CD4-positive, alpha-beta memory T cell (primary cell): ENCODE data around the gene SLC22A15. TPM values are rescaled to one million over a fixed set of nuclear protein-coding genes. Genes with fewer than 3 reads are reported as not detected.

Experiments used
- CTCF ChIA-PET: fragments of 350-600 bp; sonication (Branson Sonifier 250); formaldehyde crosslinking; loops from one replicate; lab custom pipeline; 2021; ENCODE audit warnings: inconsistent platforms; ENCODE audit not compliant: partially characterized antibody; lab: Charles Lee
- POLR2A ChIA-PET: fragments of 350-600 bp; sonication (Branson Sonifier 250); formaldehyde crosslinking; loops from one replicate; lab custom pipeline; 2021; ENCODE audit not compliant: partially characterized antibody; lab: Charles Lee
- DNase-seq, 5 donors: peaks; one replicate each; pipeline versions ENCODE4 v3.0.0 to v3.0.0-alpha.2; 2020 to 2022; ENCODE audit warnings: mixed read lengths in 1 of 5
- H3K27ac ChIP-seq: one replicate; pipeline ENCODE4 v1.7.0; 2013; ENCODE audit warnings: low read depth, low read length
- H3K27me3 ChIP-seq: 2 replicates; pipeline ENCODE4 v1.7.0; 2013; ENCODE audit warnings: mild to moderate bottlenecking, low read length, moderate library complexity; ENCODE audit not compliant: insufficient read depth
- H3K36me3 ChIP-seq: 2 replicates; pipeline ENCODE4 v1.7.0; 2013; ENCODE audit warnings: mild to moderate bottlenecking, low read length, moderate library complexity; ENCODE audit not compliant: insufficient read depth
- H3K4me1 ChIP-seq: 2 replicates; pipeline ENCODE4 v1.7.0; 2013; ENCODE audit warnings: mild to moderate bottlenecking, low read length, moderate library complexity; ENCODE audit not compliant: insufficient read depth
- H3K4me3 ChIP-seq, 2 donors: one replicate each; pipeline ENCODE4 v1.7.0; 2013; ENCODE audit warnings: low read length in 2 of 2, mild to moderate bottlenecking in 1 of 2
- H3K9me3 ChIP-seq, 2 donors: one replicate each; pipeline ENCODE4 v1.7.0; 2013; ENCODE audit warnings: low read length in 2 of 2, control low read depth in 1 of 2; ENCODE audit not compliant: control insufficient read depth in 1 of 2
- H3K27ac Mint-ChIP-seq, 7 donors: one replicate each; pipeline ENCODE4 v1.8.0; 2020 to 2021; ENCODE audit warnings: mixed read lengths in 7 of 7, mild to moderate bottlenecking in 6 of 7, inconsistent platforms in 3 of 7, moderate library complexity in 3 of 7
- H3K27me3 Mint-ChIP-seq, 2 donors: one replicate each; pipeline ENCODE4 v1.8.0; 2020 to 2021; ENCODE audit warnings: mixed read lengths in 2 of 2
- H3K36me3 Mint-ChIP-seq, 2 donors: one replicate each; pipeline ENCODE4 v1.8.0; 2020 to 2021; ENCODE audit warnings: mixed read lengths in 2 of 2, inconsistent platforms in 1 of 2, mild to moderate bottlenecking in 1 of 2
- H3K4me1 Mint-ChIP-seq, 4 donors: one replicate each; pipeline ENCODE4 v1.8.0; 2020 to 2021; ENCODE audit warnings: mixed read lengths in 4 of 4, mild to moderate bottlenecking in 1 of 4
- H3K4me3 Mint-ChIP-seq, 8 donors: one replicate each; pipeline ENCODE4 v1.8.0; 2020 to 2021; ENCODE audit warnings: mixed read lengths in 8 of 8, mild to moderate bottlenecking in 7 of 8, moderate library complexity in 6 of 8, inconsistent platforms in 3 of 8
- H3K9me3 Mint-ChIP-seq, 8 donors: one replicate each; pipeline ENCODE4 v1.8.0; 2020 to 2021; ENCODE audit warnings: mixed read lengths in 8 of 8, mild to moderate bottlenecking in 5 of 8, inconsistent platforms in 3 of 8, moderate library complexity in 1 of 8
- intact Hi-C: fragments of 100-400 bp; cut with micrococcal nuclease; formaldehyde crosslinking; loops from one replicate; pipeline ENCODE4 v1.15.1; 2023
- polyA plus RNA-seq, 2 donors: library from polyadenylated mRNA; unstranded; fragments of 300-500 nt; fragmentation: Illumina TruSeq; gene quantifications; one replicate each; pipeline ENCODE4 v1.2.3, GENCODE V29; 2021
- total RNA-seq, 2 experiments: library from RNA; stranded (reverse); gene quantifications; one replicate each; pipeline ENCODE4 v1.2.3, GENCODE V29; 2021

SLC22A15 gene
- total and polyA plus RNA-seq, 4 experiments from 2014 or later: 1.2 TPM; not detected in 2

GRCh38 chr1:115980156-115980555 is 3.8 kb downstream of the SLC22A15 start:
- ChIA-PET CTCF (no interaction called here), POLR2A (no interaction called here)
- peaks cover 9 to 13% of the 10 kb centered on the region in 2 donors for H3K27me3 Mint-ChIP-seq
- Histone ChIP-seq H3K4me3 (no peak overlapping the region), H3K9me3 (no peaks in the 10 kb centered on the region), H3K4me1 (peaks cover 4% of the 10 kb centered on the region), H3K27ac (no peak overlapping the region), H3K36me3 (no peaks in the 10 kb centered on the region), H3K27me3 (peaks cover 6% of the 10 kb centered on the region)
- H3K36me3 Mint-ChIP-seq: peaks cover 0 to 4% of the 10 kb centered on the region in 2 donors
- H3K4me3 Mint-ChIP-seq: no peak overlapping the region
- peaks cover 0 to 18% (median 12%) of the 10 kb centered on the region in 4 donors for H3K4me1 Mint-ChIP-seq
- DNase-seq: no peak
- H3K27ac Mint-ChIP-seq: no peak overlapping the region
- H3K9me3 Mint-ChIP-seq: peaks cover 0 to 2% (median 0%) of the 10 kb centered on the region in 8 donors
- intact Hi-C loops: no loop called here

GRCh38 chr1:115980998-115981993 is 5.0 kb downstream of the SLC22A15 start:
- Histone ChIP-seq H3K27me3 (no peaks in the 10 kb centered on the region), H3K9me3 (no peaks in the 10 kb centered on the region), H3K4me3 (no peak overlapping the region), H3K27ac (no peak overlapping the region), H3K4me1 (peaks cover 4% of the 10 kb centered on the region), H3K36me3 (no peaks in the 10 kb centered on the region)
- DNase-seq: peak in 3 of 5 donors; percentile 20 to 36 (median 24)
- Mint-ChIP-seq H3K27me3 (peaks cover 9% of the 10 kb centered on the region in 2 donors), H3K36me3 (no peaks in the 10 kb centered on the region), H3K4me1 (peaks cover 0 to 9% (median 7%) of the 10 kb centered on the region in 4 donors), H3K27ac (no peak overlapping the region), H3K4me3 (no peak overlapping the region), H3K9me3 (no peaks in the 10 kb centered on the region)
- CTCF ChIA-PET: interaction anchor here (0.6 to 2.0 kb wide), 17 partner anchors 9 to 842 kb away, joined by 3 to 29 read pairs (median 4); no protein-coding TSS in a partner anchor
- POLR2A ChIA-PET: no interaction called here
- intact Hi-C loops: no loop called here

DNA sequence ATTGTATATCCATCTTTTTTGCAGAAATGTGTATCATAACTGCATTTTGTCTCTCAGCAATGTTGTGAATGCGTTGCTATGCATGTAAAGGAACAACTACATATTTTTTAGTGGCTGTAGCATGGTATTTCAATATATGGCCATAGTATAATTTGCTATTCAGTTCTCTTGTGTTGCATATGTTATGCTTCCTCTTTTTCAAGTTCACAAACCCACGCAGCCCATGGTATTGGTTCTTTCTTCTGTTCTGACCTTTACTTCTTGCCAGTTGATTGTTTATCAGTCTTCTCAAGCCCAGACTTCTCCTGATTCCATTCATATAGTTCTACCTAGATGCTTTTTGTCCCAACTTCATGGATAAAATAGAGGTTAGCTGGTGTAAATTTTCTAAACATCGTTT is 6.1 kb downstream of the SLC22A15 start:
- ChIA-PET CTCF (interaction anchor here (1.0 to 2.0 kb wide), 5 partner anchors 9 to 177 kb away, joined by 3 to 29 read pairs (median 4); no protein-coding TSS in a partner anchor), POLR2A (no interaction called here)
- no peaks in the 10 kb centered on the region for H3K9me3 Mint-ChIP-seq

DNA sequence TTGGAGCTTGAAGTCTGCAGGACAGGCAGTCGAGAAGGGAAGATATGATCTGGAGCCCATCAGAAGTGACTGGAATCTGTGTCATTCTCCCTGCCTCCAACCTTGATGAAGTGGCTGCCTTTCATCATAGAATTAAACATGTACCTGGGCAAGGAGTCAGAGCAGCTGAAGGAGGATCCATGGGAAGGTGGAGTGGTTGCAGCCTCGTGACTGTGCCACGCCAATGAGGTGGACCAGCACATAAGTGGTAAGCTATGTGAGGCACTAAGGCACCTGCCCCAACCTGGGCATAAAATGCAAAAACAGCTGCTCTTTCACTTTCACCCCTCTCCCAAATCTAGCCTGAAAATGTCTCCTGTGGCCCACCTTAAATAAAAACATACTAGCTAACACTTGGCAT is 7.3 kb downstream of the SLC22A15 start:
- Mint-ChIP-seq H3K4me1 (no peaks in the 10 kb centered on the region), H3K27ac (no peak overlapping the region), H3K4me3 (no peak overlapping the region), H3K27me3 (peaks cover 0 to 2% of the 10 kb centered on the region in 2 donors), H3K9me3 (no peaks in the 10 kb centered on the region), H3K36me3 (no peaks in the 10 kb centered on the region)
- H3K27ac ChIP-seq: no peak overlapping the region
- intact Hi-C loops: no loop called here
- DNase-seq: no peak
- H3K36me3 ChIP-seq: no peaks in the 10 kb centered on the region
- H3K4me1 ChIP-seq: no peaks in the 10 kb centered on the region
- ChIA-PET CTCF (interaction anchor here (0.7 to 1.4 kb wide), 6 partner anchors 10 to 177 kb away, joined by 3 to 4 read pairs (median 3); no protein-coding TSS in a partner anchor), POLR2A (interaction anchor here (0.7 kb wide), 1 partner anchor 180 kb away, joined by 3 read pairs; no protein-coding TSS in a partner anchor)
- H3K4me3 ChIP-seq: no peak overlapping the region
- H3K27me3 ChIP-seq: no peaks in the 10 kb centered on the region
- H3K9me3 ChIP-seq: no peaks in the 10 kb centered on the region

More for the DNA sequence above, 6.1 kb downstream of the SLC22A15 start:
- H3K36me3 ChIP-seq: no peaks in the 10 kb centered on the region
- no peaks in the 10 kb centered on the region for H3K36me3 Mint-ChIP-seq
- intact Hi-C loops: no loop called here
- no peak overlapping the region for H3K4me3 Mint-ChIP-seq
- peaks cover 0 to 3% (median under 1%) of the 10 kb centered on the region in 4 donors for H3K4me1 Mint-ChIP-seq
- H3K27ac Mint-ChIP-seq: no peak overlapping the region
- H3K9me3 ChIP-seq: no peaks in the 10 kb centered on the region
- DNase-seq: no peak
- H3K27me3 Mint-ChIP-seq: peaks cover 4 to 6% of the 10 kb centered on the region in 2 donors
- H3K4me3 ChIP-seq: no peak overlapping the region
- H3K27me3 ChIP-seq: no peaks in the 10 kb centered on the region
- H3K27ac ChIP-seq: no peak overlapping the region
- no peaks in the 10 kb centered on the region for H3K4me1 ChIP-seq

DNA sequence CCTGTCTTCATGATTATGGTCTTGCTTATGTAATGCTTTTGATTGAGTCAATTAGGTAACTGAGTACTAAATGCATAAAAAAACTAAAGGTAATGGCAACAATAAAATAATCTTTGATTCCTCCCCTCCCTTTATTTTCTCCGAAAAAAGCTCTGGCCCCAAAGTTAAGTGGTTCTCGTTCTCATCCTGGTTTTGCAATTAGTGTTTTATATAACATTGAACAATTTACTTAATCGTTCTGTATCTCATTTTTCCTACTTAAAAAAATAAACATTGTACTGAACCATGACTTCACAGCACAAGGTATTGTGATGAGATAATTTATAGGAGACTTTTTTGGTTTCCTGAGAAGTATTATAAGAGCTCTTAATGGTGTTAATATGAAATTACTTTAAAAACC is 11.3 kb downstream of the SLC22A15 start:
- Histone ChIP-seq H3K27me3 (no peaks in the 10 kb centered on the region), H3K4me3 (no peak overlapping the region), H3K27ac (no peak overlapping the region), H3K9me3 (no peaks in the 10 kb centered on the region), H3K4me1 (no peaks in the 10 kb centered on the region), H3K36me3 (no peaks in the 10 kb centered on the region)
- Mint-ChIP-seq H3K9me3 (no peaks in the 10 kb centered on the region), H3K4me3 (no peak overlapping the region), H3K27me3 (peaks cover 0 to 2% of the 10 kb centered on the region in 2 donors), H3K27ac (no peak overlapping the region), H3K36me3 (no peaks in the 10 kb centered on the region), H3K4me1 (peaks cover 0 to 5% (median 0%) of the 10 kb centered on the region in 4 donors)
- no peak for DNase-seq
- CTCF ChIA-PET: interaction anchor here (1.2 kb wide), 1 partner anchor 282 kb away, joined by 4 read pairs; no protein-coding TSS in a partner anchor
- intact Hi-C loops: no loop called here
- POLR2A ChIA-PET: no interaction called here

DNA sequence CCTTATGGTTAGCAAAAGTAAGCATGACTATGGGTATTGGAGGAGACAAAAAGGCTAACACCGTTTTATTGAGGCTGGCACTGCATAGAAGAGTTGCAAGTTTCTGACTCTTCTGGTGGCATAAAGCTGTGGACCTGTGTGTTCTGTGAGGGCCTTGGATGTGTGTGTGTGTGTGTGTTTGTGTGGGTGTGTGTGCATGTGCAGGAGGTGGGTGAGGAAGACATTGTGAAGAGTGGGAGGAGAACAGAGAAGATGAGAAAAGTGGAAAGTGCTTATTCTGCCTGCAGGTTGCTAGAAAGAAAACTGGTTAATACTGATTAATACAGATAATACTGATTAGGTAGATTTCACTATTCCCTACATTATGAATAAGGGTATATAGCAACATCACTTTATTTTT is 12.6 kb downstream of the SLC22A15 start:
- Histone ChIP-seq H3K27ac (no peak overlapping the region), H3K36me3 (no peaks in the 10 kb centered on the region), H3K4me3 (no peak overlapping the region), H3K9me3 (no peaks in the 10 kb centered on the region), H3K27me3 (no peaks in the 10 kb centered on the region), H3K4me1 (no peaks in the 10 kb centered on the region)
- Mint-ChIP-seq H3K9me3 (no peaks in the 10 kb centered on the region), H3K36me3 (peaks cover 0 to 3% of the 10 kb centered on the region in 2 donors), H3K4me1 (peaks cover 0 to 5% (median 0%) of the 10 kb centered on the region in 4 donors), H3K27ac (no peak overlapping the region), H3K27me3 (peaks cover 0 to 2% of the 10 kb centered on the region in 2 donors), H3K4me3 (no peak overlapping the region)
- POLR2A ChIA-PET: no interaction called here
- intact Hi-C loops: no loop called here
- DNase-seq: no peak
- CTCF ChIA-PET: no interaction called here

- peaks cover 0 to 3% of the 10 kb centered on the region in 2 donors for H3K36me3 Mint-ChIP-seq
- ChIA-PET CTCF (interaction anchor here (0.9 kb wide), 1 partner anchor 9 kb away, joined by 4 read pairs; no protein-coding TSS in a partner anchor), POLR2A (no interaction called here)
- intact Hi-C loops: no loop called here
- Histone ChIP-seq H3K4me1 (no peaks in the 10 kb centered on the region), H3K27me3 (no peaks in the 10 kb centered on the region), H3K36me3 (no peaks in the 10 kb centered on the region), H3K27ac (no peak overlapping the region), H3K9me3 (no peaks in the 10 kb centered on the region), H3K4me3 (no peak overlapping the region)
- H3K4me3 Mint-ChIP-seq: no peak overlapping the region
- H3K4me1 Mint-ChIP-seq: peaks cover 0 to 5% (median 0%) of the 10 kb centered on the region in 4 donors
- no peaks in the 10 kb centered on the region for H3K9me3 Mint-ChIP-seq
- DNase-seq: no peak
- peaks cover 0 to 2% of the 10 kb centered on the region in 2 donors for H3K27me3 Mint-ChIP-seq
- H3K27ac Mint-ChIP-seq: no peak overlapping the region
Measured at GRCh38 chr1:115989699-115990098, 13.4 kb downstream of the SLC22A15 start.
